ENCODE data around the gene SELENOM. TPM values are rescaled to one million over a fixed set of nuclear protein-coding genes. Genes with fewer than 3 reads are reported as not detected.

Gene SELENOM
- total RNA-seq, 3 donors from 2014 or later (not counting 1 experiment from before 2014, with no cell fraction given) = 8.1 to 14.0 (median 10.6) TPM

DNA sequence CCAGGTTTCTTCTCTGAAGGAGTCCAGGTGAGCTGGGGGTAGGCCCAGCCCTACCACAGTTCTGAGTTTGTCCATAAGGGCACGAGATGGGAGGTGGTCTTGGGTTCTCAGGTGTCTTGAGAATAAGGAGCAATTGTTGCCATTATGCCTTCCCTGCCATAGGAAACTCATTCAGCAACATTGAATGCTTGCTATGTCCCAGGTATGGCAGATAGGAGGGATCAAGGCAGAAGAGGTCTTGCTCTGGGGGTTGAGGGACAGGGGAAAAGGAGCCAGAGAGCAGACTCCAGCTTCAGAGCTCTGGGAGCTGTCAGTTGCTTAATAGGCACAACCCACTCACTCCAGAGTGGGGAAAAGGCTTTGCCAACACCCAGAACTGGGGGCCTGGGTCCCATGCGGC, 4.3 kb downstream of the SELENOM start:
- H3K27me3 ChIP-seq (ENCODE audit: control insufficient read depth, insufficient read depth, low read length) = no peaks in the 10 kb centered on the region
- no peak overlapping the region for H3K4me3 ChIP-seq (ENCODE audit: low read length)
- no peaks in the 10 kb centered on the region for H3K27me3 Mint-ChIP-seq (ENCODE audit: low read depth in 2 of 2)
- no peak overlapping the region for H3K27ac ChIP-seq (ENCODE audit: low read length)
- WGBS (ENCODE audit: insufficient coverage) = 96% methylated on average over 2 of the region's 2 CpGs
- H3K4me1 Mint-ChIP-seq = peaks cover 7 to 18% of the 10 kb centered on the region in 2 donors
- ATAC-seq (no peak), DNase-seq (no peak)
- H3K36me3 ChIP-seq (ENCODE audit: control insufficient read depth, insufficient read depth, low read length) = no peaks in the 10 kb centered on the region
- no peaks in the 10 kb centered on the region for H3K36me3 Mint-ChIP-seq
- no peaks in the 10 kb centered on the region for H3K9me3 Mint-ChIP-seq
- H3K9me3 ChIP-seq (ENCODE audit: control insufficient read depth, insufficient read depth, low read length) = no peaks in the 10 kb centered on the region
- TF ChIP-seq, protein P1, sequence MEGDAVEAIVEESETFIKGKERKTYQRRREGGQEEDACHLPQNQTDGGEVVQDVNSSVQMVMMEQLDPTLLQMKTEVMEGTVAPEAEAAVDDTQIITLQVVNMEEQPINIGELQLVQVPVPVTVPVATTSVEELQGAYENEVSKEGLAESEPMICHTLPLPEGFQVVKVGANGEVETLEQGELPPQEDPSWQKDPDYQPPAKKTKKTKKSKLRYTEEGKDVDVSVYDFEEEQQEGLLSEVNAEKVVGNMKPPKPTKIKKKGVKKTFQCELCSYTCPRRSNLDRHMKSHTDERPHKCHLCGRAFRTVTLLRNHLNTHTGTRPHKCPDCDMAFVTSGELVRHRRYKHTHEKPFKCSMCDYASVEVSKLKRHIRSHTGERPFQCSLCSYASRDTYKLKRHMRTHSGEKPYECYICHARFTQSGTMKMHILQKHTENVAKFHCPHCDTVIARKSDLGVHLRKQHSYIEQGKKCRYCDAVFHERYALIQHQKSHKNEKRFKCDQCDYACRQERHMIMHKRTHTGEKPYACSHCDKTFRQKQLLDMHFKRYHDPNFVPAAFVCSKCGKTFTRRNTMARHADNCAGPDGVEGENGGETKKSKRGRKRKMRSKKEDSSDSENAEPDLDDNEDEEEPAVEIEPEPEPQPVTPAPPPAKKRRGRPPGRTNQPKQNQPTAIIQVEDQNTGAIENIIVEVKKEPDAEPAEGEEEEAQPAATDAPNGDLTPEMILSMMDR (IDR thresholded peaks at IDR 0.05) = no peak
- no peak overlapping the region for H3K27ac Mint-ChIP-seq
- intact Hi-C loops (cut with micrococcal nuclease) = no loop called here
- H3K4me1 ChIP-seq (ENCODE audit: control insufficient read depth, insufficient read depth, low read length) = peaks cover 15% of the 10 kb centered on the region
- H3K4me3 Mint-ChIP-seq = no peak overlapping the region

GRCh38 chr22:31102441-31103081, 4.8 kb downstream of the SELENOM start:
- H3K36me3 Mint-ChIP-seq = no peaks in the 10 kb centered on the region
- no peak overlapping the region for H3K27ac Mint-ChIP-seq
- no peak for DNase-seq
- ATAC-seq = no peak
- no peak overlapping the region for H3K4me3 ChIP-seq (ENCODE audit: low read length)
- no peaks in the 10 kb centered on the region for H3K27me3 Mint-ChIP-seq (ENCODE audit: low read depth in 2 of 2)
- peaks cover 2 to 12% of the 10 kb centered on the region in 2 donors for H3K4me1 Mint-ChIP-seq
- H3K27ac ChIP-seq (ENCODE audit: low read length) = no peak overlapping the region
- H3K36me3 ChIP-seq (ENCODE audit: control insufficient read depth, insufficient read depth, low read length) = no peaks in the 10 kb centered on the region
- TF ChIP-seq, protein P1 (IDR thresholded peaks at IDR 0.05) = no peak
- H3K9me3 ChIP-seq (ENCODE audit: control insufficient read depth, insufficient read depth, low read length) = no peaks in the 10 kb centered on the region
- intact Hi-C loops (cut with micrococcal nuclease) = no loop called here
- no peaks in the 10 kb centered on the region for H3K27me3 ChIP-seq (ENCODE audit: control insufficient read depth, insufficient read depth, low read length)
- WGBS (ENCODE audit: insufficient coverage) = 89% methylated on average over 7 of the region's 8 CpGs
- H3K4me1 ChIP-seq (ENCODE audit: control insufficient read depth, insufficient read depth, low read length) = peaks cover 9% of the 10 kb centered on the region
- no peaks in the 10 kb centered on the region for H3K9me3 Mint-ChIP-seq
- H3K4me3 Mint-ChIP-seq = no peak overlapping the region

DNA sequence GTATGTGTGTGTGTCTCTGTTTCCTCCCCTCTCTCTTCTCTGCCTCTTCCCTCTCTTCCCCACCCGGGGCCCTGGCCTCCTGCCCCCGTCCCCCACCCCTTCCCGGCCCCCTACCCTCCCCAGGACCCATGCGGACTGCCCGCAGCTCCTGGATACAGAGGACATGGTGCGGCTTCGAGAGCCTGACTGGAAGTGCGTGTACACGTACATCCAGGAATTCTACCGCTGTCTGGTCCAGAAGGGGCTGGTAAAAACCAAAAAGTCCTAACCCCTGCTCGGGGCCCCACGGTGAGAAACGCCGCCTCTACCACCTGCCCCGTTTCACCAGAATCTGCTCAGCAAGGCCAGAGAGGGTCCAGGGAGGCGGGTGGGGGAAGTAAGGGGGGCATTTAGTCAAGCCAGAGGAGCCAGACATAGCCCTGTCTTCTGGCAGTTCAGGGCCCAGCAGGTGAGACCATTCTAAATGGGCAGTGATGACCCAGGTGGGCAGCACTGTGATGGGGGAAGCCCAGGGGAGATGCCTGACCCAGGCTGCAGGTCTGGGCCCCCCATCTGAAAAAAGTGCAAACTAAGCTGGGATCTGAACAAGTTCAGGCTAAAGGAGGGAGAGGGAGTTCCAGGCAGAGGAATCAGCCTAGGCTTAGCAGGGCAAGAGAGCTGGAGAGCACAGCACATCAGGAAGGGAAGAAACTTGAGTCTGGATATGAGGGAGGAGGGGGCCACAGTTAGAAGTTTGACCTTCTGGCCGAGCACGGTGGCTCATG, 6.4 kb downstream of the SELENOM start:
- H3K9me3 Mint-ChIP-seq = no peaks in the 10 kb centered on the region
- no peak for ATAC-seq
- no peaks in the 10 kb centered on the region for H3K36me3 ChIP-seq (ENCODE audit: control insufficient read depth, insufficient read depth, low read length)
- no peak overlapping the region for H3K27ac ChIP-seq (ENCODE audit: low read length)
- H3K36me3 Mint-ChIP-seq = no peaks in the 10 kb centered on the region
- no peaks in the 10 kb centered on the region for H3K4me1 ChIP-seq (ENCODE audit: control insufficient read depth, insufficient read depth, low read length)
- DNase-seq = no peak
- peak overlapping the region in 1 of 2 donors; percentile 64 for H3K27ac Mint-ChIP-seq
- H3K4me1 Mint-ChIP-seq = peaks cover 0 to under 1% of the 10 kb centered on the region in 2 donors
- H3K27me3 Mint-ChIP-seq (ENCODE audit: low read depth in 2 of 2) = no peaks in the 10 kb centered on the region
- no peak overlapping the region for H3K4me3 ChIP-seq (ENCODE audit: low read length)
- no peaks in the 10 kb centered on the region for H3K27me3 ChIP-seq (ENCODE audit: control insufficient read depth, insufficient read depth, low read length)
- no peak overlapping the region for H3K4me3 Mint-ChIP-seq
- 95% methylated on average over 16 of the region's 18 CpGs for WGBS (ENCODE audit: insufficient coverage)
- H3K9me3 ChIP-seq (ENCODE audit: control insufficient read depth, insufficient read depth, low read length) = no peaks in the 10 kb centered on the region
- TF ChIP-seq, protein P1 (IDR thresholded peaks at IDR 0.05) = no peak
- intact Hi-C loops (cut with micrococcal nuclease) = no loop called here

Data from natural killer cell (primary cell).